CD4-positive, alpha-beta memory T cell (primary cell): ENCODE results near the gene RHOBTB1. TPM values are rescaled to one million over a fixed set of nuclear protein-coding genes. Genes with fewer than 3 reads are reported as not detected.
"Not testable (repeated sequence)": the region's sequence is repeated elsewhere in the genome, so short reads cannot be mapped to it uniquely, and the experiment has no call there.

Experiments
- CTCF ChIA-PET: fragments of 350-600 bp; sonication (Branson Sonifier 250); formaldehyde crosslinking; loops from one replicate; lab custom pipeline; 2021; ENCODE audit warnings: inconsistent platforms; ENCODE audit not compliant: partially characterized antibody; lab: Charles Lee
- POLR2A ChIA-PET: fragments of 350-600 bp; sonication (Branson Sonifier 250); formaldehyde crosslinking; loops from one replicate; lab custom pipeline; 2021; ENCODE audit not compliant: partially characterized antibody; lab: Charles Lee
- DNase-seq, 5 donors: peaks; one replicate each; pipeline versions ENCODE4 v3.0.0 to v3.0.0-alpha.2; 2020 to 2022; ENCODE audit warnings: mixed read lengths in 1 of 5
- H3K27ac ChIP-seq: one replicate; pipeline ENCODE4 v1.7.0; 2013; ENCODE audit warnings: low read depth, low read length
- H3K27me3 ChIP-seq: 2 replicates; pipeline ENCODE4 v1.7.0; 2013; ENCODE audit warnings: mild to moderate bottlenecking, low read length, moderate library complexity; ENCODE audit not compliant: insufficient read depth
- H3K36me3 ChIP-seq: 2 replicates; pipeline ENCODE4 v1.7.0; 2013; ENCODE audit warnings: mild to moderate bottlenecking, low read length, moderate library complexity; ENCODE audit not compliant: insufficient read depth
- H3K4me1 ChIP-seq: 2 replicates; pipeline ENCODE4 v1.7.0; 2013; ENCODE audit warnings: mild to moderate bottlenecking, low read length, moderate library complexity; ENCODE audit not compliant: insufficient read depth
- H3K4me3 ChIP-seq, 2 donors: one replicate each; pipeline ENCODE4 v1.7.0; 2013; ENCODE audit warnings: low read length in 2 of 2, mild to moderate bottlenecking in 1 of 2
- H3K9me3 ChIP-seq, 2 donors: one replicate each; pipeline ENCODE4 v1.7.0; 2013; ENCODE audit warnings: low read length in 2 of 2, control low read depth in 1 of 2; ENCODE audit not compliant: control insufficient read depth in 1 of 2
- H3K27ac Mint-ChIP-seq, 7 donors: one replicate each; pipeline ENCODE4 v1.8.0; 2020 to 2021; ENCODE audit warnings: mixed read lengths in 7 of 7, mild to moderate bottlenecking in 6 of 7, inconsistent platforms in 3 of 7, moderate library complexity in 3 of 7
- H3K27me3 Mint-ChIP-seq, 2 donors: one replicate each; pipeline ENCODE4 v1.8.0; 2020 to 2021; ENCODE audit warnings: mixed read lengths in 2 of 2
- H3K36me3 Mint-ChIP-seq, 2 donors: one replicate each; pipeline ENCODE4 v1.8.0; 2020 to 2021; ENCODE audit warnings: mixed read lengths in 2 of 2, inconsistent platforms in 1 of 2, mild to moderate bottlenecking in 1 of 2
- H3K4me1 Mint-ChIP-seq, 4 donors: one replicate each; pipeline ENCODE4 v1.8.0; 2020 to 2021; ENCODE audit warnings: mixed read lengths in 4 of 4, mild to moderate bottlenecking in 1 of 4
- H3K4me3 Mint-ChIP-seq, 8 donors: one replicate each; pipeline ENCODE4 v1.8.0; 2020 to 2021; ENCODE audit warnings: mixed read lengths in 8 of 8, mild to moderate bottlenecking in 7 of 8, moderate library complexity in 6 of 8, inconsistent platforms in 3 of 8
- H3K9me3 Mint-ChIP-seq, 8 donors: one replicate each; pipeline ENCODE4 v1.8.0; 2020 to 2021; ENCODE audit warnings: mixed read lengths in 8 of 8, mild to moderate bottlenecking in 5 of 8, inconsistent platforms in 3 of 8, moderate library complexity in 1 of 8
- intact Hi-C: fragments of 100-400 bp; cut with micrococcal nuclease; formaldehyde crosslinking; loops from one replicate; pipeline ENCODE4 v1.15.1; 2023
- polyA plus RNA-seq, 2 donors: library from polyadenylated mRNA; unstranded; fragments of 300-500 nt; fragmentation: Illumina TruSeq; gene quantifications; one replicate each; pipeline ENCODE4 v1.2.3, GENCODE V29; 2021
- total RNA-seq, 2 experiments: library from RNA; stranded (reverse); gene quantifications; one replicate each; pipeline ENCODE4 v1.2.3, GENCODE V29; 2021

RHOBTB1 gene
- total and polyA plus RNA-seq, 4 experiments from 2014 or later: 0.25 TPM; not detected in 3

DNA sequence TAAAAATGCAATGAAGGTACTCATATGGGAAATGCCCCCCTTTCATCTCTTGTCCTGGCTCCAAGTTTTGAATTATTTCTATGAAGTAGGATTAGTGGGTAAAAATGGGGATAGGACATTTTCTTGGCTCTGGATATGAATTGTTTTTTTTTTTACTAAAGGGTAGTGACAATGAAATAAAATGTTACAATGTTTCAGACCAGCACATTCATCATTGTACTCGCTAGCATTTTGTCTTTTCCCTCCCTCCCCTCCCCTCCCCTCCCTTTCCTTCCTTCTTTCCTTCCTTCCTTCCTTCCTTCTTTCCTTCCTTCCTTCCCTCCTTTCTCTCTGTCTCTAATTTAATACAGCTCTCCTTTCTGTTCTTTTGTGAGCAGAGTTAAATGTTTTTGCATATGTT is 101.3 kb downstream of the RHOBTB1 start:
- Histone ChIP-seq H3K9me3 (no peaks in the 10 kb centered on the region), H3K27me3 (no peaks in the 10 kb centered on the region), H3K4me1 (no peaks in the 10 kb centered on the region), H3K36me3 (no peaks in the 10 kb centered on the region), H3K27ac (no peak overlapping the region), H3K4me3 (no peak overlapping the region)
- Mint-ChIP-seq H3K4me3 (no peak overlapping the region), H3K36me3 (no peaks in the 10 kb centered on the region), H3K27ac (no peak overlapping the region), H3K4me1 (no peaks in the 10 kb centered on the region), H3K27me3 (peaks cover 2 to 4% of the 10 kb centered on the region in 2 donors), H3K9me3 (peaks cover 0 to 8% (median 0%) of the 10 kb centered on the region in 8 donors)
- POLR2A ChIA-PET: no interaction called here
- CTCF ChIA-PET: no interaction called here
- intact Hi-C loops: no loop called here
- DNase-seq: no peak

DNA sequence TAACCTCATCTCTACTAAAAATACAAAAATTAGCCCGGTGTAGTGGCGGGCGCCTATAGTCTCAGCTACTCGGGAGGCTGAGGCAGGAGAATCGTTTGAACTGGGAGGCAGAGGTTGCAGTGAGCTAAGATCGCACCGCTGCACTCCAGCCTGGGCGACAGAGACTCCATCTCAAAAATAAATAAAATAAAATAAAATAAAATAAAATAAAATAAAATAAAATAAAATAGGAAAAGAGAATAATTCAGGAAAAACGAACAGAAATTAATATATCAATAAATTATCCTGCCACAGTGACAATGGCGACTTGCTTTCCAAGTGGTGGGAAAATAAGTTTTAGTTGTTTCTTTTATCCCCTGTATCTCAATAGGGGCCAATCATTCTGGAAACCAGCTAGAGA is 102.8 kb downstream of the RHOBTB1 start:
- H3K27ac ChIP-seq, H3K27me3 Mint-ChIP-seq, H3K4me3 ChIP-seq, H3K27me3 ChIP-seq, H3K36me3 ChIP-seq, intact Hi-C loops, POLR2A ChIA-PET, H3K9me3 Mint-ChIP-seq, DNase-seq, H3K36me3 Mint-ChIP-seq, H3K4me1 Mint-ChIP-seq, H3K4me1 ChIP-seq, H3K27ac Mint-ChIP-seq, H3K4me3 Mint-ChIP-seq, H3K9me3 ChIP-seq, CTCF ChIA-PET: not testable (repeated sequence)

DNA sequence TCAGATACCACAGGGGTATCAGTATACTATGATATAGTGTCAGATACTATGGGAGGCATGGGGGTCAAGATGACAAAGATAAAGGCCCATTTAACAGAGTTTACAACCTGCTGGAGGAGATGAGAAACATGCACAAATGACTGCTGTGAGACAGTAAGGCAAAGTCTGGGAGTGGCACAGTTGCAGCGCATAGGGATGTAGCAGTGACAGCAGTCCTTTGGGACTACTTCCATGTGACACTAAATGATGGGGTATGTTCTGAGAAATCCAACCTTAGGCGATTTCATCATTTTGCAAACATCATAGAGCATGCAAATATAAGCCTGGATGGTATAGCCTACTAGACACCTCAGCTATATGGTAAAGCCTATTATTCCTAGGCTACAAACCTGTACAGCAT is 108.9 kb downstream of the RHOBTB1 start:
- no peak for DNase-seq
- Mint-ChIP-seq H3K4me3 (no peak overlapping the region), H3K36me3 (no peaks in the 10 kb centered on the region), H3K9me3 (no peaks in the 10 kb centered on the region), H3K27ac (no peak overlapping the region), H3K4me1 (no peaks in the 10 kb centered on the region), H3K27me3 (peaks cover 1 to 6% of the 10 kb centered on the region in 2 donors)
- POLR2A ChIA-PET: no interaction called here
- no peaks in the 10 kb centered on the region for H3K27me3 ChIP-seq
- no peak overlapping the region for H3K4me3 ChIP-seq
- intact Hi-C loops: no loop called here
- no peaks in the 10 kb centered on the region for H3K4me1 ChIP-seq
- no peaks in the 10 kb centered on the region for H3K36me3 ChIP-seq
- H3K27ac ChIP-seq: no peak overlapping the region
- CTCF ChIA-PET: no interaction called here
- no peaks in the 10 kb centered on the region for H3K9me3 ChIP-seq

DNA sequence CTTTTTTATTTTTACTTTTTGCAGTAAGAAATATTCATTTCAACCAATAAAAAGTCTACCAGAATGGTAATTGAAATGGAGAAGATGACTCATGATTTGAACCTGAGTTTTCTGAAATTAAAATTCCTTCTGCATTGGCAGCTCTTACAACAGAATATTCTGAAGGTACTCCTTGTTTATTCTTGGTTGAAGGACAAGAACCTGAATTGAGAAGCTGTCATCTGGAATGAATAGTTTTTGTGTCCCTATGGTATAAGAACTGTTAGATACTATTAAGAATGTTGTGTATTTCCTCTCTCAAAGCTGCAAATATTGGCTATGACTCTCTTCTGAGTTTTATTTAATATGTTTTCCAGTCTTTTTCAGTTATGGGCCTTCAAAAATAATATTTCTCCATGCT is 109.6 kb downstream of the RHOBTB1 start:
- intact Hi-C loops: no loop called here
- POLR2A ChIA-PET: no interaction called here
- CTCF ChIA-PET: no interaction called here

DNA sequence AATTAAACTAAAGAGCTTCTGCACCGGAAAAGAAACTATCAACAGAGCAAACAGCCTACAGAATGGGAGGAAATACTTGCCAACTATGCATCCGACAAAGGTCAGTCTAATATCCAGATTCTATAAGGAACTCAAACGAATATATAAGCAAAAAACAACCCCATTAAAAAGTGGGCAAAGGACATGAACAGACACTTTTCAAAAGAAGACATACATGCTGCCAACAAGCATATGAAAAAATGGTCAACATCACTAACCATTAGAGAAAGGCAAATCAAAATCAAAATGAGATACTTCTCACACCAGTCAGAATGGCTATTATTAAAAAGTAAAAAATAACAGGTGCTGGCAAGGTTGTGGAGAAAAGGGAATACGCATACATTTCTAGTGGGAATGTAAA is 111.8 kb downstream of the RHOBTB1 start:
- CTCF ChIA-PET, H3K4me1 ChIP-seq, H3K27ac Mint-ChIP-seq, intact Hi-C loops, H3K27ac ChIP-seq, H3K4me3 ChIP-seq, H3K27me3 ChIP-seq, DNase-seq, H3K27me3 Mint-ChIP-seq, H3K9me3 Mint-ChIP-seq, H3K36me3 Mint-ChIP-seq, H3K9me3 ChIP-seq, H3K4me3 Mint-ChIP-seq, H3K36me3 ChIP-seq, H3K4me1 Mint-ChIP-seq, POLR2A ChIA-PET: not testable (repeated sequence)

More for the DNA sequence above, 109.6 kb downstream of the RHOBTB1 start:
- H3K9me3 ChIP-seq: no peaks in the 10 kb centered on the region
- H3K4me3 ChIP-seq: no peak overlapping the region
- no peak overlapping the region for H3K27ac ChIP-seq
- no peak for DNase-seq
- Mint-ChIP-seq H3K27me3 (peaks cover 1 to 6% of the 10 kb centered on the region in 2 donors), H3K27ac (no peak overlapping the region), H3K36me3 (no peaks in the 10 kb centered on the region), H3K4me3 (no peak overlapping the region), H3K9me3 (no peaks in the 10 kb centered on the region), H3K4me1 (no peaks in the 10 kb centered on the region)
- H3K27me3 ChIP-seq: no peaks in the 10 kb centered on the region
- no peaks in the 10 kb centered on the region for H3K4me1 ChIP-seq
- no peaks in the 10 kb centered on the region for H3K36me3 ChIP-seq

DNA sequence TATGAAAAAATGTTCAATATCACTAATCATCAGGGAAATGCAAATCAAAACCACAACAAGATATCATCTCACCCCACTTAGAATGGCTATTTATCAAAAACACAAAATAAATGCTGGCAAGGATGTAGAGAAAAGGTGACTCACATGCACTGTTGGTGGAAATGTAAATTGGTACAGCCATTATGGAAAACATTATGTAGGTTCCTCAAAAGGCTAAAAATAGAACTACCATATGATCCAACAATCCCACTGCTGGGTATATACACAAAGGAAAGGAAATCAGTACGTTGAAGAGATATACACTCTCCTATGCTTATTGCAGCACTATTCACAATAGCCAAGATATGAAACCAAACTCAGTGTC is 115.5 kb downstream of the RHOBTB1 start:
- DNase-seq: no peak
- no peaks in the 10 kb centered on the region for H3K9me3 Mint-ChIP-seq
- peak overlapping the region in 1 of 7 donors; percentile 4 for H3K27ac Mint-ChIP-seq
- no peaks in the 10 kb centered on the region for H3K36me3 Mint-ChIP-seq
- peaks cover 12 to 13% of the 10 kb centered on the region in 2 donors for H3K27me3 Mint-ChIP-seq
- Histone ChIP-seq H3K4me3 (no peak overlapping the region), H3K4me1 (no peaks in the 10 kb centered on the region), H3K27me3 (no peaks in the 10 kb centered on the region), H3K9me3 (no peaks in the 10 kb centered on the region), H3K36me3 (no peaks in the 10 kb centered on the region), H3K27ac (no peak overlapping the region)
- ChIA-PET POLR2A (no interaction called here), CTCF (interaction anchor here (2.1 kb wide), 1 partner anchor 12 kb away, joined by 6 read pairs; no protein-coding TSS in a partner anchor)
- H3K4me3 Mint-ChIP-seq: no peak overlapping the region
- peaks cover 0 to 1% (median 0%) of the 10 kb centered on the region in 4 donors for H3K4me1 Mint-ChIP-seq
- intact Hi-C loops: no loop called here

DNA sequence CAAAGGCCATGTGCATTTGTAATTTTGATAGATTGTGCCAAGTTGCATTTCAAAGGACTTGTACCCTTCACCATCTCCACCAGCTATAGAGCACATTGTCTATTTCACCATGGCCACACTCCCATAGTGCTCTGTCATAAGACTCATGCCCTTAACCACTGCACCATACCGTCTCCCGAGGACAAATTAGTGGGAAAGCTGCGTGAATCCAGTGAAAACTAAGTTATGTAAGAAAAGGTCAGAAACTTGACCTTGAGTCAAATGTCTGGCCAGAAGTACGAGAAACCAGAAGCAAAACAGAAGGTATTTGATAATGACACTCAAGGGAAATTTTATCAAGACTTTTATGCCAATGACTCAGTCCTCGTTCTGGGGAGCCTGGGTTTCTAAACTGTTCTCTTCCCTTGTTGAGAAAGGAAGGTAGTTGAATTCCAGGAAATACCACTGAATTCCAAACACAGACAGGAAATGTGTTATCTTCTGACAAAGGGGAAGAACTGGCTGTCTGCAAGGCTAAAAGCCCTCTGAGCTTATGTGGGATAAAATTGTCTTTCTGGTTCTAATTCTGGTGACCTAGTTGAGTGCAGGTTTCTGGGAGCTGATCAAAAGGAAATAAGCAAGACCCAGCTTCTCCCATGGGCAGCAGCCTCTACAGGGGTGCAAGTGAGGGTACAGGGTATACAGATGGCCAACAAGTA is 116.0 kb downstream of the RHOBTB1 start:
- H3K9me3 ChIP-seq: no peaks in the 10 kb centered on the region
- intact Hi-C loops: no loop called here
- H3K27me3 ChIP-seq: no peaks in the 10 kb centered on the region
- H3K27ac ChIP-seq: no peak overlapping the region
- H3K36me3 ChIP-seq: no peaks in the 10 kb centered on the region
- H3K4me1 ChIP-seq: no peaks in the 10 kb centered on the region
- Mint-ChIP-seq H3K36me3 (no peaks in the 10 kb centered on the region), H3K9me3 (no peaks in the 10 kb centered on the region), H3K4me1 (peaks cover 0 to 1% (median 0%) of the 10 kb centered on the region in 4 donors), H3K4me3 (no peak overlapping the region), H3K27ac (peak overlapping the region in 1 of 7 donors; percentile 4), H3K27me3 (peaks cover 12 to 13% of the 10 kb centered on the region in 2 donors)
- DNase-seq: no peak
- ChIA-PET POLR2A (no interaction called here), CTCF (interaction anchor here (2.1 to 2.2 kb wide), 2 partner anchors 11 to 13 kb away, joined by 6 read pairs; no protein-coding TSS in a partner anchor)
- no peak overlapping the region for H3K4me3 ChIP-seq
